GM18507 (cell line): ENCODE measurements around the gene P4HA2.

ENCODE experiments used
- DNase-seq: peaks from one replicate; pipeline ENCODE4 v3.0.0; 2011; ENCODE audit warnings: low read depth; ENCODE audit not compliant: insufficient read length; ENCODE audit errors: extremely low spot score
- FAIRE-seq: peaks from 2 replicates; lab custom pipeline; 2011; peaks lifted over from hg19 to GRCh38; lab: Jason Lieb, UNC

The P4HA2 gene

DNA sequence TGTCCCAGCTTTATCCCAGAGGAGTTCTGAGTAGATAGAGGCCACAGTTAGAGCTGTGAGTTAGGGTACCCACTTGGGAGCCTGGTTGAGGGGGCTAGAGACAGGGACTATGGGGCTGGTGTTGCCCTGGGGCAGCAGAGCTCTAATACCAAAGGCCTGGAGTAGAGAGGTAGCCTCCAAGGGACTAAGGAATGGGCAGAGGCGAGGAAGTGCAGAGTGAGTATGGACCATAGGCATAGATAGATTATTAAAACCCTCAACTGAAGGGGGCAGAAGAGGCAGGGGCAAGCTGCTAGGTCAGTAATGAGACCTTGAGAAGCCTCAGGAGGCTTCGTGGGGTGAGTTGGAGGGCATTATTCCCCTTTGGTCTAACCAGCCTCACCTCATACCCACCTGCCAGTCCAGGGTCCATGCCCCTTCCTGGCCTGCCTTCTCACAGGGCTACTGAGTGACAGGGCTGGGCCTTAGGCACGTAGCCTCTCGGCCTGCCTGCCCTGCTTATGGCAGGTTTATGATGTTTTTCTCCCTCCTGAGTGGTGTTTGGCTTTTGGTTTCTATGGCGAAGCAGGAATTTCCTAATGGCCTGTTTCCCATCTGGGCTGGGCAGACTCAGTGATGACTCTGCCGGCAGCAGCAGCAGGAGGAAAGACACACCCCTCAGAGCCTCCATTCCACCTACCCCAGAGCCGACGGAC is 37.8 kb upstream of the P4HA2 start:
- FAIRE-seq: no peak
- no peak for DNase-seq

DNA sequence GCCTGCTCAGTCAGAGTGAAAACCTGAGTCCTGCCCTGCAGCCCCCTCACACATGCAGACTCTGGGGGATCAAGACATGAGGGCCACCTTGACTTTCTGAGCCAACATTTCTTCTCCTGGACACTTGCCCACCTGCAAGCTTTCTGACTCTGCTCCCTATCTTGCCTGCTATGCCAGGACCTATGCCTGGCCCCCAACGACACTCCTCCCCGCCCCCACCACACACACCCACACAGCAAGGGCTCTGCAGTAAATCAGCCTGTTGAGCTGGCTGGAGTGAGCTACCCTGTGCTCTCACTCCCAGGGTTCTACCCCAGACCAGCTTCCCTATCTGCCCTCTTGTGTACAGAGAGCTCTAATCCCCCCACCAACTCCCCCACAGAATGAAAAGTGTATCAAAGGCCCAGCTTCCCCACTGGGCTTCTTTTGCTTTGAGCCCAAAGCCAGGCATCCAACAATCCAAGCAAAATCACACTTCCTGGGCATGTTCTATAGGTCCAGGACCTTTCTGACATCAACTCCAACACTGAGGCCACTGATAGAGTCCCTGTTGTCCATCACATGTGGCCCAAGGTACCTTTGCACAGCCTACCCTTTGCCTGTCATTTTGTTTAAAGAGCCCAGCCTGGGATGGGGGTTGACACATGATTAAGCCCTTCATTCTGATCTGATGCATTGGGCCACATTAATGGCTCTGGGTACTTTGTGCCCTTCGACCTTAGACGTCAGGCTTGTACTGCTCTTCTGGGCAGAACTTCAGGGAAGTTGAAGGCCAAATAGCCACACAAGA is 37.1 kb upstream of the P4HA2 start:
- DNase-seq: no peak
- no peak for FAIRE-seq

DNA sequence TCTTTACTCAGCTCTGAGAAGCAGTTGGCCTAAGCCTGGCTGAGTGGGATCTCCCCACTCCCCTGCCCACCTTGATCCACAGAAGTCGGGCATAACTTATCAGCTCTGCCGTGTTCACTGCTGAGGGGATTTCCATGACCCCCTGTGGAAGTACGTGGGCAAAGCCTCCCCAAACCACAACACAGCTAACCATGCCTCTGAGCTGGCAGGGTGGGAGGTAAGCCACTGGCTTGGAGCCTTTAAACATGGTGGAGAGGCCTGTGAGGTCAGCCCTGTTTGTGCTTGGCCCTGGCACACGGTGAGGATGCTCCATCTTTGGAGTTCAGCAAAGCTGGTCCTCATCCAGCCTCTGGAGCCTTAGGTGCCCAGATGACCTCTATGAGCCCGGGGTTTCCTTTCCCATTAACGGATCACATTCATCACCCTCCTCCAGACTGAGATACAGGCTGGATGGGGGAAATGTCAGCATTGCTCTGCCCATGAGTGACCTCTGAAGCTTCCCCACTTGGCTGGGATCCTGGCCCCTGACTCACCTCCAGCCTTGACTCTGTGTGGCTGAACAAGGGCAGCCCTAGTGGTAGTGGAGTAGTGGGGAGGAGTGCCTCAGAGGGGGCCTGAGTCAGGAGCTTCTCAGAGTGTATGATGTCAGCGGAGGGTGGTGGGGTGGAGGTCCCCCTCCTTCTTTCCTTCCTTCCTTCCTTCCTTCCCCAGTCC is 36.1 kb upstream of the P4HA2 start:
- FAIRE-seq (no peak), DNase-seq (no peak)

- FAIRE-seq (no peak), DNase-seq (no peak)
Observed at GRCh38 chr5:132262882-132263547, 35.4 kb upstream of the P4HA2 start.

DNA sequence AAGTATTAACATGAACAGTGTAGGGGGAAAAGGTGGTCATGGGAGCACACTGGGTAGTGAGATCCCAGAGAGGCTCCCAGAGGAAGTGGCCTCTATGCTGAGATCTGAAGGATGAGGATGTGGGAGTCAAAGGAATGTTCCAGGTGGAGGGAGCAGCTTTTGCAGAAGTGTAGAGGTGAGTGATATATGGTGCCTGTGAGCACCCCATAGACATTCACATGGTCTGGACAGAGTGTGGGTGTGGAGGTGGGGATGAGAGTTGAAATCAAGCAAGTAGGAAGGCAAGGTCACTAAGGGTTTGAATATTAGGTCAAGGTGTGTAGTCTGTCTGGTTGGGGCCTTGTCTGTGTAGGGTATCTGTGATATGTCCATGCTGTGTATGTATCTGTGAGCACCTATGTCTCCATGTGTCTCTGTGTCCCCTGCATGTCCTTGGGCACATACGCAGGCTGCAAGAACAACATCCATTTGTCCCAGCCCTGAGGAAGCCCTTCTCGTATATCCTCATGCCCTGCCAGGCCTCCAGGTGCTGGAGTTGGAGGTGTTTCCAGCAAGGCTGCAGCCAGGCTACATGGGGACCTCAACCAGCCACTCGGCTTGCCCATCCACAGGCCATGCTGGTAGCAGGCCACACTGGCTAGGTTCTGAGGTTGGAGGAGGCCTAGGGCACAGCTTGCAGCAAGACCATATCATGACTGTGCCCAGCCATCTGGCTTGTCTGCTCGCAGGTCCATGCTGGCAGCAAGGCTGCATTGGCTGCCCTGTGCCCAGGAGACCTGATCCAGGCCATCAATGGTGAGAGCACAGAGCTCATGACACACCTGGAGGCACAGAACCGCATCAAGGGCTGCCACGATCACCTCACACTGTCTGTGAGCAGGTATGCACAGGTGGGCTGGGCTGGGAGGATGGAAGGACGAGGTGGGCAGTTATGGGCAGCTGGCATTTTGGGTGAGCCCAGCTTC is 34.5 kb upstream of the P4HA2 start:
- DNase-seq (no peak), FAIRE-seq (no peak)

DNA sequence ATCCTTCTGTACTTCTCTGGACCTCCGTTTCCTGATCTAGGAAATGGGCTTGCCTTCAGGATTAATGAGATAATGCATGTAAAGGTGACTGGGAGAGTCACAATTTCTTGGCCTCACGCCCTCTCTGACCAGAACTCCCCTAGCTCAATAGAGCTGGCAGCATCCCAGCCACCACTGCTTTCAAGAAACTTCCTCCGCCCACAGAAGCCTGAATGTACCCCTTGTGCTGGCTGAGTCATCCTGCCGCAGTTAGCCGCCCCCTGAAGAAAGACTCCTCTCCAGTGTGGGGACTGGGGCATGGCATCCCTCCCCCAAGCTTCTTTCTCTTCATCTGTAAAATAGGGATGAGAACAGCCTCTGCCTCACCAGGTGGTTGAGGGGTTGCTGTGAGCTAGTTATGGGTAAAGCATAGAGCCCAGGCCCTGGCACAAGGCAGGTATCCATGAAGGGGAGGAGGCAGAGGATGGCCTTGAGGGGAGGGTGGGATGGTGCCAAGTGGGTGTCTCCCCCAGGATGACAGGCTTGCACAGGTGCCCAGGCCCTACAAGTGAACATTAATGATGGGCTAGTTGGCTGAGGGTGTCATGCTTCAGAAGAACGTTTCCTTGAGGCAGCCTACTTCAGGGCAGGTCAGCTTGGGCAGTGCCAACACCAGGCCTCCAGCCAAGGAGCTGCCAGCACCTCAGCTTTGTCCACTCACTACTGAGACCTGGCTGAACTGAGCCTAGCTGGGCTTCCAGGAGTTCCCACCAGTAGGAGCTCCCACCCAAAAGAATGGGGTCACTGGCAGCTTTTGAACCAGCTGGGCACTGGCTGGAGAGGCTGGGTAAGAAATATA is 33.3 kb upstream of the P4HA2 start:
- DNase-seq: no peak
- FAIRE-seq: peak; percentile 42

- DNase-seq (no peak), FAIRE-seq (no peak)
Observed at GRCh38 chr5:132260051-132260450, 32.4 kb upstream of the P4HA2 start.

- FAIRE-seq: no peak
- DNase-seq: no peak
Observed at GRCh38 chr5:132259069-132259851, 31.6 kb upstream of the P4HA2 start.

GRCh38 chr5:132258102-132259068 is 30.7 kb upstream of the P4HA2 start:
- DNase-seq: no peak
- FAIRE-seq: no peak

- FAIRE-seq: no peak
- no peak for DNase-seq
Observed at GRCh38 chr5:132257131-132258101, 29.8 kb upstream of the P4HA2 start, which contains the start of gene PDLIM4. Gene PDLIM4 (plus strand): TSS chr5:132257696. CDS start chr5:132257735, 39 bp downstream.

GRCh38 chr5:132256783-132257130 is 29.1 kb upstream of the P4HA2 start:
- no peak for FAIRE-seq
- DNase-seq: no peak

GRCh38 chr5:132256086-132256782 is 28.6 kb upstream of the P4HA2 start:
- no peak for DNase-seq
- no peak for FAIRE-seq

DNA sequence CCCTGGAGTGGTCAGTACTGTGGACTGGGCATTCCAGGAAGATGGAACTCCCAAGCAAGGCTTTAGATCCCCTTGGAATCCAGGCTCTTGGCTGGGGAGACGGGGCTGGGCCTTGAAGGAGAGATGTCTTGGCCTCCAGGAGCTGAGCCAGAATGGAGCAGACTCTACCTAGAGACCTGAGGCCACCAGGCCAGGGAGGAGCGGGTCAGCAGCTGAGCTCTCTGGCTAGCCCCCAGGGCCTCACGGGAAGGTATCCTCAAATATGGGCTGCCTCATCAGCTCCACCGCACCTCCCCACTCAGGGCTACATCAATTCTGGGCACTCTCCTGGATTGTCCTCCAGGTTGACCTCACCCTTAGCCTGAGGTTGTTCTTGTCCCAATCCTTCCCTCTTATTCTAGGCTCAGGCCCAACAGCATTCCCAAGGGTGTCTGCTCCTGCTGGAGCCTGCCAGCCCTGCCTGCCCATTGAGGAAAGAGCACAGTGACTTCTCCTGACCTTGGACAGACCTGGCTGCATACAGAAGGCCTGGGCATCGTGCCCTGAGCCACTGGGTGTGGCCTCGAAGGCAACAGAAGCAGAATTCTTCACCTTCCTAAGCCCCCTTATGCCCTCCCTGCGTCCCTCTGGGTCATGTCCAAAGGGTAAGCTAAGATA is 26.8 kb upstream of the P4HA2 start:
- FAIRE-seq (no peak), DNase-seq (no peak)
